ENCODE results near the gene PRL.

DNA sequence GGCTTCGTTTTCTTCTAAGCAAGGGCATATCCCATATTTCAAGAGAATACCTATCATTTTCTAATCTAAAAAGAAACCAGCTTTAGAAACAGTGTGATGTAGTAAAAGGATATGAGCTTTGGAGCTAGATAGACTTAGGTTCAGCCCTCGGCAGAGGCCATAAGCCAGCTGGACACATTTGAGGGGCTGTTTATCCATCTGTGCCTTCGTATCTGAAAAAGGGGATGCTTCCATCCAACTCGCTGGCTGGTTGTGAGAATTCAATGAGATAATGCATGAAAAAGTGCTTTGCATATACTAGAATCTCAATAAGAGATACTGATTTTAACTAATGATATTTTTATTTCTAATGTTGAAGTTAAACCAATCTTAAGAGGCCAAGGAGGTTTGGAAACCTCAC lies 58.0 kb downstream of the PRL start:
- TF ChIP-seq CTCF (IDR thresholded peaks at IDR 0.05) (no peak), POLR2A (IDR thresholded peaks at IDR 0.05) (no peak)
